IMR-90 (cell line): Measurements from ENCODE around the gene SAMD4B. TPM values are rescaled to one million over a fixed set of nuclear protein-coding genes. Genes with fewer than 3 reads are reported as not detected.

Experiments
- ATAC-seq: fragments of 200-7000 bp; cut with Tn5 transposase; 2 replicates; pipeline ENCODE4 v1.9.1; 2020; ENCODE audit warnings: low read depth, mild to moderate bottlenecking, moderate library complexity
- BruUV-seq: library from RNA; stranded (reverse); fragments of 400-500 nt; replicated peaks from 2 replicates; lab custom pipeline; 2021; lab: Mats Ljungman, UMichigan
- CTCF ChIA-PET: fragments of 300-600 bp; formaldehyde crosslinking; extraction: SDS; loops from one replicate; lab custom pipeline; 2021; ENCODE audit warnings: antibody characterized with exemption; lab: Yijun Ruan, JAX
- POLR2A ChIA-PET: fragments of 300-600 bp; sonication (Branson Sonifier 250); formaldehyde crosslinking; loops from one replicate; lab custom pipeline; 2022; ENCODE audit warnings: antibody characterized with exemption; ENCODE audit not compliant: unreplicated experiment; lab: Charles Lee
- DNase-seq: peaks from one replicate; pipeline ENCODE4 v3.0.0; 2013
- H2AFZ ChIP-seq: replicated peaks from 2 replicates; pipeline ENCODE3; 2013; ENCODE audit warnings: low read length, mild to moderate bottlenecking; ENCODE audit not compliant: poor library complexity
- H2AK5ac ChIP-seq: 2 replicates; pipeline ENCODE4 v1.6.1; 2013; ENCODE audit warnings: low read depth, low read length, inconsistent platforms
- H2AK9ac ChIP-seq: replicated peaks from 2 replicates; pipeline ENCODE3; 2013; ENCODE audit warnings: mild to moderate bottlenecking, low read depth, low read length, moderate library complexity; ENCODE audit not compliant: poor library complexity
- H2BK120ac ChIP-seq: 2 replicates; pipeline ENCODE4 v1.6.1; 2013; ENCODE audit warnings: low read depth, low read length, inconsistent platforms
- H2BK15ac ChIP-seq: 3 replicates; pipeline ENCODE4 v1.6.1; 2013; ENCODE audit warnings: low read depth, low read length, inconsistent platforms
- H2BK20ac ChIP-seq: 2 replicates; pipeline ENCODE4 v1.6.1; 2013; ENCODE audit warnings: low read depth, mild to moderate bottlenecking, inconsistent platforms, low read length, moderate library complexity
- H2BK5ac ChIP-seq: 2 replicates; pipeline ENCODE4 v1.6.1; 2013; ENCODE audit warnings: mild to moderate bottlenecking, low read depth, low read length, inconsistent platforms; ENCODE audit not compliant: poor library complexity, severe bottlenecking
- H3K14ac ChIP-seq: replicated peaks from 2 replicates; pipeline ENCODE4 v1.6.1; 2013; ENCODE audit warnings: low read depth, low read length, inconsistent platforms
- H3K18ac ChIP-seq: 2 replicates; pipeline ENCODE4 v1.6.1; 2013; ENCODE audit warnings: low read depth, low read length, control low read depth
- H3K23ac ChIP-seq: 2 replicates; pipeline ENCODE4 v1.6.1; 2013; ENCODE audit warnings: low read depth, low read length, inconsistent platforms
- H3K27ac ChIP-seq: 2 replicates; pipeline ENCODE4 v1.5.1; 2013; ENCODE audit warnings: mild to moderate bottlenecking, control low read depth, low read length; ENCODE audit not compliant: insufficient read depth
- H3K27me3 ChIP-seq: 2 replicates; pipeline ENCODE4 v1.6.1; 2013; ENCODE audit warnings: low read length; ENCODE audit not compliant: control insufficient read depth, insufficient read depth
- H3K36me3 ChIP-seq: 2 replicates; pipeline ENCODE4 v1.6.1; 2013; ENCODE audit warnings: low read length, mixed read lengths; ENCODE audit not compliant: control insufficient read depth, insufficient read depth
- H3K4ac ChIP-seq: 2 replicates; pipeline ENCODE4 v1.6.1; 2013; ENCODE audit warnings: low read depth, low read length, inconsistent platforms
- H3K4me1 ChIP-seq: 2 replicates; pipeline ENCODE4 v1.6.1; 2013; ENCODE audit warnings: low read length, mixed read lengths; ENCODE audit not compliant: control insufficient read depth, insufficient read depth
- H3K4me2 ChIP-seq: 2 replicates; pipeline ENCODE4 v1.6.1; 2013; ENCODE audit warnings: low read depth, mild to moderate bottlenecking, control low read depth, low read length, moderate library complexity
- H3K4me3 ChIP-seq: 2 replicates; pipeline ENCODE4 v1.5.1; 2013; ENCODE audit warnings: low read depth, mild to moderate bottlenecking, control low read depth, low read length, moderate library complexity; ENCODE audit not compliant: insufficient read depth
- H3K56ac ChIP-seq: 2 replicates; pipeline ENCODE4 v1.6.1; 2013; ENCODE audit warnings: low read length, inconsistent platforms; ENCODE audit not compliant: insufficient read depth; ENCODE audit errors: extremely low read depth
- H3K79me1 ChIP-seq, 2 experiments: 2 replicates each; pipeline ENCODE4 v1.6.1; 2013; ENCODE audit warnings: low read length in 2 of 2, inconsistent platforms in 1 of 2, low read depth in 1 of 2
- H3K9ac ChIP-seq: 2 replicates; pipeline ENCODE4 v1.6.1; 2013; ENCODE audit warnings: low read depth, low read length, control low read depth
- H3K9me1 ChIP-seq: 2 replicates; pipeline ENCODE4 v1.6.1; 2013; ENCODE audit warnings: low read length, inconsistent platforms; ENCODE audit not compliant: insufficient read depth
- H3K9me3 ChIP-seq: 2 replicates; pipeline ENCODE4 v1.6.1; 2013; ENCODE audit warnings: low read length; ENCODE audit not compliant: control insufficient read depth, insufficient read depth
- H4K20me1 ChIP-seq: 2 replicates; pipeline ENCODE4 v1.6.1; 2013; ENCODE audit warnings: low read length, inconsistent platforms; ENCODE audit not compliant: insufficient read depth
- H4K5ac ChIP-seq: 2 replicates; pipeline ENCODE4 v1.6.1; 2013; ENCODE audit warnings: mild to moderate bottlenecking, low read depth, low read length, control low read depth
- H4K8ac ChIP-seq, 2 experiments: 2 replicates each; pipeline ENCODE4 v1.6.1; 2013; ENCODE audit warnings: low read depth in 2 of 2, low read length in 2 of 2, control low read depth in 1 of 2, inconsistent platforms in 1 of 2
- H4K91ac ChIP-seq: 2 replicates; pipeline ENCODE4 v1.6.1; 2013; ENCODE audit warnings: low read depth, low read length, inconsistent platforms; ENCODE audit not compliant: insufficient read depth
- BHLHE40 ChIP-seq: fragments of 150-350 bp; IDR thresholded peaks from 2 replicates; pipeline ENCODE4 v1.6.1; 2016; ENCODE audit warnings: mild to moderate bottlenecking, low read depth, low read length
- CEBPB ChIP-seq: IDR thresholded peaks from 2 replicates; pipeline ENCODE4 v1.6.1; 2012; ENCODE audit warnings: low read depth, low read length, improper control_type of control experiment
- CHD1 ChIP-seq: IDR thresholded peaks from 2 replicates; pipeline ENCODE4 v1.6.1; 2012; ENCODE audit warnings: low read depth, low read length, improper control_type of control experiment
- FOS ChIP-seq: fragments of 150-350 bp; IDR thresholded peaks from 2 replicates; pipeline ENCODE4 v1.6.1; 2016; ENCODE audit warnings: low read depth, low read length
- MAFK ChIP-seq: IDR thresholded peaks from 2 replicates; pipeline ENCODE4 v1.6.1; 2012; ENCODE audit warnings: low read depth, low read length, improper control_type of control experiment
- MAZ ChIP-seq: IDR thresholded peaks from 2 replicates; pipeline ENCODE4 v1.6.1; 2012; ENCODE audit warnings: low read depth, mild to moderate bottlenecking, low read length, improper control_type of control experiment, moderate library complexity, borderline replicate concordance
- MXI1 ChIP-seq: IDR thresholded peaks from 2 replicates; pipeline ENCODE4 v1.6.1; 2012; ENCODE audit warnings: low read depth, mild to moderate bottlenecking, low read length, moderate library complexity, borderline replicate concordance
- NFE2L2 ChIP-seq: fragments of 150-350 bp; IDR thresholded peaks from 2 replicates; pipeline ENCODE4 v1.6.1; 2016; ENCODE audit warnings: low read depth, mild to moderate bottlenecking, low read length
- POLR2A ChIP-seq: IDR thresholded peaks from 2 replicates; pipeline ENCODE4 v1.6.1; 2012; ENCODE audit warnings: mild to moderate bottlenecking, low read depth, low read length
- RAD21 ChIP-seq: IDR thresholded peaks from 2 replicates; pipeline ENCODE4 v1.6.1; 2012; ENCODE audit warnings: low read length, improper control_type of control experiment
- RCOR1 ChIP-seq: IDR thresholded peaks from 2 replicates; pipeline ENCODE4 v1.6.1; 2012; ENCODE audit warnings: mild to moderate bottlenecking, low read length, improper control_type of control experiment; ENCODE audit not compliant: insufficient replicate concordance
- RFX5 ChIP-seq: IDR thresholded peaks from 2 replicates; pipeline ENCODE4 v1.8.0; 2012; ENCODE audit warnings: low read depth, mild to moderate bottlenecking, low read length, moderate library complexity
- SMC3 ChIP-seq: fragments of 150-350 bp; IDR thresholded peaks from 2 replicates; pipeline ENCODE4 v1.6.1; 2016; ENCODE audit warnings: low read depth, mild to moderate bottlenecking, antibody characterized with exemption, low read length, moderate library complexity
- WGBS, 2 experiments: methylation state at CpG; one replicate each; pipeline versions ENCODE4 v1.1.5 to v1.1.7; 2013; ENCODE audit warnings: missing lambda C conversion rate in 2 of 2; ENCODE audit not compliant: insufficient read length in 1 of 2; ENCODE audit errors: extremely low coverage in 2 of 2; 5-methylcytosine and 5-hydroxymethylcytosine counted together
- dilution Hi-C: fragments of 300-500 bp; cut with HindIII; formaldehyde crosslinking; loops from one replicate; pipeline ENCODE4 v1.14.3; 2018; ENCODE audit warnings: low sequenced_read_pairs; ENCODE audit not compliant: unreplicated experiment
- in situ Hi-C: fragments of 300-500 bp; cut with MboI; formaldehyde crosslinking; loops from 3 replicates; pipeline ENCODE4 v1.14.3; 2019; ENCODE audit warnings: low sequenced_read_pairs, inconsistent platforms, mixed read lengths
- intact Hi-C: fragments of 100-400 bp; cut with micrococcal nuclease; formaldehyde crosslinking; loops from 2 replicates; pipeline ENCODE4 v1.10.0; 2022
- polyA plus RNA-seq, 3 experiments: library from polyadenylated mRNA; depleted of rRNA; stranded (reverse); fragments of >200 nt; gene quantifications; 2 replicates each; pipeline ENCODE4 v1.2.3, GENCODE V29; 2012; ENCODE audit warnings: low replicate concordance in 1 of 3
- total RNA-seq: library from RNA; depleted of rRNA; stranded (reverse); fragments of >200 nt; gene quantifications from 2 replicates; pipeline ENCODE4 v1.2.3, GENCODE V29; 2012
- TF ChIP-seq, protein P1 (sequence below): fragments of 150-350 bp; IDR thresholded peaks from 2 replicates; pipeline ENCODE4 v1.6.1; 2017; ENCODE audit warnings: mild to moderate bottlenecking, antibody characterized with exemption, low read length, low read depth
- TF ChIP-seq, protein P2 (sequence below): conservative IDR thresholded peaks from 2 replicates; pipeline ENCODE4 v1.5.1; 2012; ENCODE audit warnings: mild to moderate bottlenecking, low read depth, low read length, improper control_type of control experiment
- TF ChIP-seq, protein P3 (sequence below): fragments of 150-350 bp; IDR thresholded peaks from 2 replicates; pipeline ENCODE4 v1.6.1; 2016; ENCODE audit warnings: low read depth, mild to moderate bottlenecking, low read length, moderate library complexity, borderline replicate concordance

The SAMD4B gene
- total and polyA plus RNA-seq, 2 of the 4 experiments (the other 2 are of a cell fraction): 18.3 to 97.2 TPM

DNA sequence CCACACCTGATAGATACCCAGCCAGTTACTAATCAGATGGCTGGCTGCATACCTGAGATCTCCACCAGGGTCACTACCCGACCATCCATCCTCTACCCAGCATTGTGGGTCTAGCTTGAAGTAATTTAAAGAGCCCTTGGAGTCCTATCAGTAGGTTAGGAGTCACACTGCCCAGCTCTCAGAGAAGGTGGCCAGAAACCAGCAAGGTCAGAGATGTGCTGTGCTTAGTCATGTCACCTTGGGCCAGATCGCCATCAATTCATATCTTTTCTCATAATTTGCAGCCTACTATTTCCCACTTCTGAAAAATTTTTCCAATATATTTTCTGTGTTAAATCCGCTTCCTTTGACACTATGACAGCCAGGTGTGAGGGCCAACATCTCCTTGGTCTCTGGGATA is 13.9 kb downstream of the SAMD4B start:
- DNase-seq (no peak), ATAC-seq (no peak)
- peaks cover 42 to 75% of the 10 kb centered on the region in 2 experiments for H3K79me1 ChIP-seq
- peaks cover 15% of the 10 kb centered on the region for H4K20me1 ChIP-seq
- H4K5ac ChIP-seq: no peak overlapping the region
- H3K27me3 ChIP-seq: no peaks in the 10 kb centered on the region
- ChIA-PET POLR2A (no interaction called here), CTCF (no interaction called here)
- H3K56ac ChIP-seq: no peak overlapping the region
- intact Hi-C loops: no loop called here
- no peak overlapping the region for H4K91ac ChIP-seq
- H3K4me3 ChIP-seq: no peak overlapping the region
- no peak overlapping the region for H3K4ac ChIP-seq
- H3K9me1 ChIP-seq: peaks cover 8% of the 10 kb centered on the region
- dilution Hi-C loops: no loop called here
- H3K36me3 ChIP-seq: peaks cover 70% of the 10 kb centered on the region
- H3K14ac ChIP-seq: no peak overlapping the region
- no peak overlapping the region for H2BK15ac ChIP-seq
- BruUV-seq: no TSS peak
- no CpG with 5 or more reads among the region's 3 CpGs for WGBS, 2 experiments
- no peaks in the 10 kb centered on the region for H3K4me1 ChIP-seq
- no peak overlapping the region for H3K9ac ChIP-seq
- no peak overlapping the region for H3K4me2 ChIP-seq
- no peak overlapping the region for H2BK5ac ChIP-seq
- no peak overlapping the region for H3K23ac ChIP-seq
- H3K18ac ChIP-seq: no peak overlapping the region
- H3K9me3 ChIP-seq: no peaks in the 10 kb centered on the region
- H2BK120ac ChIP-seq: no peak overlapping the region
- H2AK9ac ChIP-seq: no peak overlapping the region
- H3K27ac ChIP-seq: no peak overlapping the region
- no peak overlapping the region for H2BK20ac ChIP-seq
- TF ChIP-seq, protein P1, sequence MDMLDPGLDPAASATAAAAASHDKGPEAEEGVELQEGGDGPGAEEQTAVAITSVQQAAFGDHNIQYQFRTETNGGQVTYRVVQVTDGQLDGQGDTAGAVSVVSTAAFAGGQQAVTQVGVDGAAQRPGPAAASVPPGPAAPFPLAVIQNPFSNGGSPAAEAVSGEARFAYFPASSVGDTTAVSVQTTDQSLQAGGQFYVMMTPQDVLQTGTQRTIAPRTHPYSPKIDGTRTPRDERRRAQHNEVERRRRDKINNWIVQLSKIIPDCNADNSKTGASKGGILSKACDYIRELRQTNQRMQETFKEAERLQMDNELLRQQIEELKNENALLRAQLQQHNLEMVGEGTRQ: no peak
- TF ChIP-seq FOS (no peak), CEBPB (no peak), BHLHE40 (no peak), CHD1 (no peak), RFX5 (no peak), RCOR1 (no peak), MAFK (no peak), MXI1 (no peak), POLR2A (no peak), MAZ (no peak), SMC3 (no peak), NFE2L2 (no peak), RAD21 (no peak)
- TF ChIP-seq, protein P2, sequence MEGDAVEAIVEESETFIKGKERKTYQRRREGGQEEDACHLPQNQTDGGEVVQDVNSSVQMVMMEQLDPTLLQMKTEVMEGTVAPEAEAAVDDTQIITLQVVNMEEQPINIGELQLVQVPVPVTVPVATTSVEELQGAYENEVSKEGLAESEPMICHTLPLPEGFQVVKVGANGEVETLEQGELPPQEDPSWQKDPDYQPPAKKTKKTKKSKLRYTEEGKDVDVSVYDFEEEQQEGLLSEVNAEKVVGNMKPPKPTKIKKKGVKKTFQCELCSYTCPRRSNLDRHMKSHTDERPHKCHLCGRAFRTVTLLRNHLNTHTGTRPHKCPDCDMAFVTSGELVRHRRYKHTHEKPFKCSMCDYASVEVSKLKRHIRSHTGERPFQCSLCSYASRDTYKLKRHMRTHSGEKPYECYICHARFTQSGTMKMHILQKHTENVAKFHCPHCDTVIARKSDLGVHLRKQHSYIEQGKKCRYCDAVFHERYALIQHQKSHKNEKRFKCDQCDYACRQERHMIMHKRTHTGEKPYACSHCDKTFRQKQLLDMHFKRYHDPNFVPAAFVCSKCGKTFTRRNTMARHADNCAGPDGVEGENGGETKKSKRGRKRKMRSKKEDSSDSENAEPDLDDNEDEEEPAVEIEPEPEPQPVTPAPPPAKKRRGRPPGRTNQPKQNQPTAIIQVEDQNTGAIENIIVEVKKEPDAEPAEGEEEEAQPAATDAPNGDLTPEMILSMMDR: no peak
- TF ChIP-seq, protein P3, sequence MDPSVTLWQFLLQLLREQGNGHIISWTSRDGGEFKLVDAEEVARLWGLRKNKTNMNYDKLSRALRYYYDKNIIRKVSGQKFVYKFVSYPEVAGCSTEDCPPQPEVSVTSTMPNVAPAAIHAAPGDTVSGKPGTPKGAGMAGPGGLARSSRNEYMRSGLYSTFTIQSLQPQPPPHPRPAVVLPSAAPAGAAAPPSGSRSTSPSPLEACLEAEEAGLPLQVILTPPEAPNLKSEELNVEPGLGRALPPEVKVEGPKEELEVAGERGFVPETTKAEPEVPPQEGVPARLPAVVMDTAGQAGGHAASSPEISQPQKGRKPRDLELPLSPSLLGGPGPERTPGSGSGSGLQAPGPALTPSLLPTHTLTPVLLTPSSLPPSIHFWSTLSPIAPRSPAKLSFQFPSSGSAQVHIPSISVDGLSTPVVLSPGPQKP: no peak
- H4K8ac ChIP-seq: no peak overlapping the region
- H2AFZ ChIP-seq: no peak overlapping the region
- in situ Hi-C loops: no loop called here
- H2AK5ac ChIP-seq: no peak overlapping the region
